Stomach (tissue), 4 donors: ENCODE measurements around the gene SIK2.

ENCODE experiments used
- CTCF ChIP-seq, 7 experiments: fragments of 450-650 bp in 4 of 7; fragments of 200-600 bp in 3 of 7; sonication (generic) in 3 of 7; IDR thresholded peaks; one replicate each; pipeline ENCODE4 v1.5.1; 2016 to 2019; ENCODE audit warnings: antibody characterized with exemption in 7 of 7, control low read depth in 2 of 7, mild to moderate bottlenecking in 1 of 7
- POLR2A ChIP-seq, 4 donors: fragments of 450-650 bp; IDR thresholded peaks; one replicate each; pipeline ENCODE4 v1.6.1; 2016; ENCODE audit warnings: antibody characterized with exemption in 4 of 4, control low read depth in 2 of 4, mild to moderate bottlenecking in 1 of 4, moderate library complexity in 1 of 4
- POLR2AphosphoS5 ChIP-seq, 3 donors: sonication (generic); formaldehyde crosslinking; IDR thresholded peaks; one replicate each; pipeline ENCODE4 v1.6.1; 2016; ENCODE audit warnings: antibody characterized with exemption in 3 of 3

DNA sequence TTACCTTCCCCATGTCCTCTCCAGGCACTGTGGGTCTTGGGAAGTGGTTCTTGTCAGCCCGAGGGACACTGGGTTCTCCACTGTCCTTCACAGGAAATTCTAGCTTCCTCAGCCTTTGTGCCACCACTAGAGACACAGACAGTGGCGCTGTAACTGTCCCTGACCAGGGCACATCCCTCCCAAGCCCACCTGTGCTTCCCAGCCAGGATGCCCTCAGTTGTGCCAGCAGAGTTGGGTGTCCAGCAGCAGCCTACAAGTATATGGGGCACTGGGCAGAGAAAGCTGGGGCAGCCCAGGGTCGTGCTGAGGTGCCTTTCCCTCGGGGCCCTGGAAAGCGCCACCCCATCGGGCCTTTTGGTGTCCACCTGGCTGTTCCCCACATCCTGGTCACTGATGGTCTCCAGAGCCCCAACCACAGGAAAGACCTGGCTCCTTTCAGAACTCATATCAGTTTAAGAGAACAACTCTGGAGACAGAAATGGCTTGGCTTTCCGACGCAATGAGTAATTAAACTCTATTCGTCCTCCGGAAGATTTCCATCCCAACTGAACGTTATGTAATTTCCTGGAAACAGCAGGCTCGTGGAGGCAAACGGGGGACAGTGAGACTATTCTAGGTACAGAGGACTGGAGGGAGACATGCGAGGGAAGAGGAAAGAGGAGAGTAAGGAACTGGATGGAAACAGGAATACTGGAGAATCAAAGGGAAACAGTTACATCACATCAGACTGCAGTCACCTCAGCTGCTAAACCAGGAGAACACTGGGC is 135.4 kb downstream of the SIK2 start:
- peak in 1 of 3 donors; percentile 17 for TF ChIP-seq POLR2AphosphoS5 (IDR thresholded peaks at IDR 0.05)
- TF ChIP-seq CTCF (IDR thresholded peaks at IDR 0.05) = no peak
- no peak for TF ChIP-seq POLR2A (IDR thresholded peaks at IDR 0.05)
